ENCODE data around the gene PRPS2.

Gene PRPS2

GRCh38 chrX:12788645-12789044, 2.6 kb upstream of the PRPS2 start:
- DNase-seq (ENCODE audit: low spot score) = no peak
- no peak for TF ChIP-seq CTCF (IDR thresholded peaks at IDR 0.05; ENCODE audit: borderline replicate concordance, control extremely low read depth, extremely low read depth, insufficient read depth, missing control alignments)
- in situ Hi-C loops (cut with MboI; ENCODE audit: low sequenced_read_pairs, unreplicated experiment) = no loop called here

- no peak for DNase-seq (ENCODE audit: low spot score)
- in situ Hi-C loops (cut with MboI; ENCODE audit: low sequenced_read_pairs, unreplicated experiment) = no loop called here
- TF ChIP-seq CTCF (IDR thresholded peaks at IDR 0.05; ENCODE audit: borderline replicate concordance, control extremely low read depth, extremely low read depth, insufficient read depth, missing control alignments) = no peak
Measured at GRCh38 chrX:12789976-12790375, 1.2 kb upstream of the PRPS2 start.

DNA sequence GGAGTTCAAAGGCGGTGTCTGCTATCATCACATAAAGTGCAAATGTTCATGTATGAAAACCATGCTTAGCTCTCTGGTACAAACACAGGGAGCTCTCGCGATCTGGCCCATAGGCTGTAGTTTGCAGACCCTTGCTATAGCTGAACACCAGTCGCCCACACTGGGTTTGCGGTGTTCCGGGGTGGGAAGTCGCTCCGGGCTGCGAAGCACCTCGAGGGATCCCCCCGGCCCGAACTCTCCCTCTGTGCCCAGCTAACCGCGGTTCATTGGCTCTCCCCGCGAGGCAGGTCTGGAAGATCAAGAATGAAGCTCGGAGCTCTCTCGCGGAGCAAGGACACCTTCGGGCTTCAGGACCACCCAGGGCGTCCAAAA, 341 bp upstream of the PRPS2 start:
- in situ Hi-C loops (cut with MboI; ENCODE audit: low sequenced_read_pairs, unreplicated experiment) = no loop called here
- no peak for DNase-seq (ENCODE audit: low spot score)
- TF ChIP-seq CTCF (IDR thresholded peaks at IDR 0.05; ENCODE audit: borderline replicate concordance, control extremely low read depth, extremely low read depth, insufficient read depth, missing control alignments) = no peak

GRCh38 chrX:12792711-12793110, 1.5 kb downstream of the PRPS2 start:
- DNase-seq (ENCODE audit: low spot score) = no peak
- no peak for TF ChIP-seq CTCF (IDR thresholded peaks at IDR 0.05; ENCODE audit: borderline replicate concordance, control extremely low read depth, extremely low read depth, insufficient read depth, missing control alignments)
- in situ Hi-C loops (cut with MboI; ENCODE audit: low sequenced_read_pairs, unreplicated experiment) = no loop called here

- DNase-seq (ENCODE audit: low spot score) = no peak
- in situ Hi-C loops (cut with MboI; ENCODE audit: low sequenced_read_pairs, unreplicated experiment) = no loop called here
- no peak for TF ChIP-seq CTCF (IDR thresholded peaks at IDR 0.05; ENCODE audit: borderline replicate concordance, control extremely low read depth, extremely low read depth, insufficient read depth, missing control alignments)
Measured at GRCh38 chrX:12794654-12795053, 3.4 kb downstream of the PRPS2 start.

DNA sequence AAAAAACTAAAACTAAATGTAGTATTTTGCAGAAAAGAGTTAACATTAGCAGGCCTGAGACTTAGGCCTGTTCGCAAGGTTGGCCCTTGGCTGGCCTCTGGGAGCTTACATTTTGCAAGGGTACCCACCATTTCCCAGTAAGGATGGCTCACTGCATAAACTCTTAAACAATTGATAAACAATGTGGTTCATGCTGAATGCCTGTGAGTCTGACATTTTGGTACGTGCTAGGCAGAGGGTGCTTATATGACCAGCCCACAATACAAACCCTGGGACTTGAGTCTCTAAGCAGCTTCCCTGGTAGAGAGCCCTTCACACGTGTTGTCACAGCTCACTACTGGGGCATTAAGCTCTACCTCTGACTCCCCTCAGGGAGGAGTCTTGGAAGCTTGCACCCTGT, 7.4 kb downstream of the PRPS2 start:
- no peak for TF ChIP-seq CTCF (IDR thresholded peaks at IDR 0.05; ENCODE audit: borderline replicate concordance, control extremely low read depth, extremely low read depth, insufficient read depth, missing control alignments)
- no peak for DNase-seq (ENCODE audit: low spot score)
- in situ Hi-C loops (cut with MboI; ENCODE audit: low sequenced_read_pairs, unreplicated experiment) = no loop called here

GRCh38 chrX:12799118-12799517, 7.9 kb downstream of the PRPS2 start:
- in situ Hi-C loops (cut with MboI; ENCODE audit: low sequenced_read_pairs, unreplicated experiment) = no loop called here
- DNase-seq (ENCODE audit: low spot score) = no peak
- no peak for TF ChIP-seq CTCF (IDR thresholded peaks at IDR 0.05; ENCODE audit: borderline replicate concordance, control extremely low read depth, extremely low read depth, insufficient read depth, missing control alignments)
